ENCODE results near the gene NINJ2. TPM values are rescaled to one million over a fixed set of nuclear protein-coding genes. Genes with fewer than 3 reads are reported as not detected.
"Not testable (repeated sequence)": the region's sequence is repeated elsewhere in the genome, so short reads cannot be mapped to it uniquely, and the experiment has no call there.

NINJ2 gene, protein sequence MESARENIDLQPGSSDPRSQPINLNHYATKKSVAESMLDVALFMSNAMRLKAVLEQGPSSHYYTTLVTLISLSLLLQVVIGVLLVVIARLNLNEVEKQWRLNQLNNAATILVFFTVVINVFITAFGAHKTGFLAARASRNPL
- 1 to 10 TPM; 3.1 to 6.6 (median 4.9) TPM for total RNA-seq
- total RNA-seq (2013), result 5.5 TPM

DNA sequence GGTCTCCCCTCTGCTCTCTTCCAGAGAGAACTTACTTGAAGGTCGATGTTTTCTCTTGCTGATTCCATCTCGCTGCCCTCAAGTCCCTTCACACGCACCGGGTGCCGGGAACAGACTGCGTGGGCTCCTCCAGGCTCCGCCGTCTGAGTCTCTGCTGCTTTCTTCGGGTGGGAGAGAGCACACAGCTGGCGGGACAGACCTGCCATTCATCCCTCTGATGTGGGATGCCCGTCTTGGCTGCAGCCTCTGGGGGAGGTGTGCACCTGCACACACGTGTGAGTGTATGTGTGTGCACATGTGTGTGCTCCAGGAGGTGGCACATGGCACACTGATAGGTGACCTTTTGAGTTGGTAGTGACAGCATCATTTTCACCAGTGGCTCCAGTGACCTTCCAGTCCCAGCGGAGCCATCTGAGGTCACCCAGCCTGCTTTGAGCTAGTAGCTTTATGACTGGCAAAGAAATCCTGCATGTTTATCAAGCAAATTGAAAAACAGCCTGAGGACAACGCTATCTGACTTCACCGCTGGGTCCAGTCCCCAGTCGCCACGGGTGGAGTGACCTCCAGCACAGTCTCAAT lies at the start of gene NINJ2:
NINJ2 (minus strand) TSS at position 153 of the 579 bp plus-strand sequence; CDS start at position 68, 85 bp downstream.
- Histone ChIP-seq H3K36me3 (ENCODE audit: control insufficient read depth, insufficient read depth, low read length) (no peaks in the 10 kb centered on the region), H3K27me3 (ENCODE audit: control insufficient read depth, insufficient read depth, low read length) (no peaks in the 10 kb centered on the region), H3K27ac (ENCODE audit: low read length) (no peak within 1 kb of the TSS), H3K4me3 (ENCODE audit: low read length) (no peak within 1 kb of the TSS), H3K4me1 (ENCODE audit: control insufficient read depth, insufficient read depth, low read length) (peaks cover 5% of the 10 kb centered on the region), H3K9me3 (ENCODE audit: control insufficient read depth, insufficient read depth, low read length) (no peaks in the 10 kb centered on the region)
- intact Hi-C loops (cut with micrococcal nuclease), result no loop called here
- Mint-ChIP-seq H3K4me3 (no peak within 1 kb of the TSS), H3K27me3 (ENCODE audit: low read depth in 2 of 2) (peaks cover 5 to 6% of the 10 kb centered on the region in 2 donors), H3K27ac (no peak within 1 kb of the TSS), H3K36me3 (no peaks in the 10 kb centered on the region), H3K4me1 (peaks cover 10 to 21% of the 10 kb centered on the region in 2 donors), H3K9me3 (no peaks in the 10 kb centered on the region)
- DNase-seq, result no peak
- no peak for ATAC-seq
- TF ChIP-seq, protein P1, sequence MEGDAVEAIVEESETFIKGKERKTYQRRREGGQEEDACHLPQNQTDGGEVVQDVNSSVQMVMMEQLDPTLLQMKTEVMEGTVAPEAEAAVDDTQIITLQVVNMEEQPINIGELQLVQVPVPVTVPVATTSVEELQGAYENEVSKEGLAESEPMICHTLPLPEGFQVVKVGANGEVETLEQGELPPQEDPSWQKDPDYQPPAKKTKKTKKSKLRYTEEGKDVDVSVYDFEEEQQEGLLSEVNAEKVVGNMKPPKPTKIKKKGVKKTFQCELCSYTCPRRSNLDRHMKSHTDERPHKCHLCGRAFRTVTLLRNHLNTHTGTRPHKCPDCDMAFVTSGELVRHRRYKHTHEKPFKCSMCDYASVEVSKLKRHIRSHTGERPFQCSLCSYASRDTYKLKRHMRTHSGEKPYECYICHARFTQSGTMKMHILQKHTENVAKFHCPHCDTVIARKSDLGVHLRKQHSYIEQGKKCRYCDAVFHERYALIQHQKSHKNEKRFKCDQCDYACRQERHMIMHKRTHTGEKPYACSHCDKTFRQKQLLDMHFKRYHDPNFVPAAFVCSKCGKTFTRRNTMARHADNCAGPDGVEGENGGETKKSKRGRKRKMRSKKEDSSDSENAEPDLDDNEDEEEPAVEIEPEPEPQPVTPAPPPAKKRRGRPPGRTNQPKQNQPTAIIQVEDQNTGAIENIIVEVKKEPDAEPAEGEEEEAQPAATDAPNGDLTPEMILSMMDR (IDR thresholded peaks at IDR 0.05), result no peak
- 73% methylated on average over 17 of the region's 17 CpGs for WGBS (ENCODE audit: insufficient coverage)

- TF ChIP-seq, protein P1 (IDR thresholded peaks at IDR 0.05), result no peak
- H3K27ac ChIP-seq (ENCODE audit: low read length), result no peak overlapping the region
- Mint-ChIP-seq H3K4me1 (no peaks in the 10 kb centered on the region), H3K9me3 (no peaks in the 10 kb centered on the region), H3K27ac (no peak overlapping the region), H3K4me3 (no peak overlapping the region), H3K27me3 (ENCODE audit: low read depth in 2 of 2) (no peaks in the 10 kb centered on the region), H3K36me3 (no peaks in the 10 kb centered on the region)
- no peak for DNase-seq
- H3K4me1 ChIP-seq (ENCODE audit: control insufficient read depth, insufficient read depth, low read length), result no peaks in the 10 kb centered on the region
- no peaks in the 10 kb centered on the region for H3K9me3 ChIP-seq (ENCODE audit: control insufficient read depth, insufficient read depth, low read length)
- no peaks in the 10 kb centered on the region for H3K36me3 ChIP-seq (ENCODE audit: control insufficient read depth, insufficient read depth, low read length)
- no peak for ATAC-seq
- intact Hi-C loops (cut with micrococcal nuclease), result no loop called here
- H3K4me3 ChIP-seq (ENCODE audit: low read length), result no peak overlapping the region
- no peaks in the 10 kb centered on the region for H3K27me3 ChIP-seq (ENCODE audit: control insufficient read depth, insufficient read depth, low read length)
- WGBS (ENCODE audit: insufficient coverage), result 65% methylated on average over 7 of the region's 8 CpGs
Measured at GRCh38 chr12:712172-712863, 49.1 kb upstream of the NINJ2 start.

- H3K27me3 Mint-ChIP-seq (ENCODE audit: low read depth in 2 of 2), result no peaks in the 10 kb centered on the region
- H3K4me3 Mint-ChIP-seq, result no peak overlapping the region
Measured at GRCh38 chr12:709455-710020, 46.3 kb upstream of the NINJ2 start.

DNA sequence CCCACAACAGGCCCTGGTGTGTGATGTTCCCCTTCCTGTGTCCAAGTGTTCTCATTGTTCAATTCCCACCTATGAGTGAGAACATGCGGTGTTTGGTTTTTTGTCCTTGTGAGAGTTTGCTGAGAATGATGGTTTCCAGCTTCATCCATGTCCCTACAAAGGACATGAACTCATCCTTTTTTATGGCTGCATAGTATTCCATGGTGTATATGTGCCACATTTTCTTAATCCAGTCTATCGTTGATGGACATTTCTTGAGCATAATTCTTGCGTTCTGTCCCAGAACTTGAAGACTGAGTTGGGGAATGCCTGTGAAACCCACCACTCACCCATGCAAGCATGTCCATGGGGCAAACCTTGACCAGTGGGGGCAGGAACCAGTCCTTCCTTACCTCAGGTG lies 44.8 kb upstream of the NINJ2 start:
- ATAC-seq; H3K4me3 Mint-ChIP-seq; H3K9me3 ChIP-seq (ENCODE audit: control insufficient read depth, insufficient read depth, low read length); H3K27me3 ChIP-seq (ENCODE audit: control insufficient read depth, insufficient read depth, low read length); H3K27ac ChIP-seq (ENCODE audit: low read length); H3K9me3 Mint-ChIP-seq; H3K27ac Mint-ChIP-seq; intact Hi-C loops (cut with micrococcal nuclease); H3K4me1 Mint-ChIP-seq; H3K27me3 Mint-ChIP-seq (ENCODE audit: low read depth in 2 of 2); H3K4me3 ChIP-seq (ENCODE audit: low read length); DNase-seq; H3K36me3 ChIP-seq (ENCODE audit: control insufficient read depth, insufficient read depth, low read length); H3K4me1 ChIP-seq (ENCODE audit: control insufficient read depth, insufficient read depth, low read length); H3K36me3 Mint-ChIP-seq: not testable (repeated sequence)
- WGBS (ENCODE audit: insufficient coverage), result 65% methylated on average over 2 of the region's 3 CpGs

More at GRCh38 chr12:709455-710020, 46.3 kb upstream of the NINJ2 start:
- intact Hi-C loops (cut with micrococcal nuclease), result no loop called here
- H3K27me3 ChIP-seq (ENCODE audit: control insufficient read depth, insufficient read depth, low read length), result no peaks in the 10 kb centered on the region
- Mint-ChIP-seq H3K9me3 (no peaks in the 10 kb centered on the region), H3K27ac (no peak overlapping the region), H3K36me3 (no peaks in the 10 kb centered on the region), H3K4me1 (no peaks in the 10 kb centered on the region)
- H3K9me3 ChIP-seq (ENCODE audit: control insufficient read depth, insufficient read depth, low read length), result no peaks in the 10 kb centered on the region
- TF ChIP-seq, protein P1 (IDR thresholded peaks at IDR 0.05), result no peak
- H3K4me3 ChIP-seq (ENCODE audit: low read length), result no peak overlapping the region
- no peaks in the 10 kb centered on the region for H3K4me1 ChIP-seq (ENCODE audit: control insufficient read depth, insufficient read depth, low read length)
- no peak overlapping the region for H3K27ac ChIP-seq (ENCODE audit: low read length)
- DNase-seq, result no peak
- ATAC-seq, result no peak
- no peaks in the 10 kb centered on the region for H3K36me3 ChIP-seq (ENCODE audit: control insufficient read depth, insufficient read depth, low read length)
- WGBS (ENCODE audit: insufficient coverage), result 94% methylated on average over 7 of the region's 7 CpGs
